C4-2B (cell line): ENCODE data around the gene EIF4A2.
"Not testable (repeated sequence)": the region's sequence is repeated elsewhere in the genome, so short reads cannot be mapped to it uniquely, and the experiment has no call there.

ENCODE experiments used
- CTCF ChIP-seq: fragments of 450-650 bp; conservative IDR thresholded peaks from 2 replicates; pipeline ENCODE4 v1.5.1; 2017; ENCODE audit warnings: mild to moderate bottlenecking
- ZFX ChIP-seq: fragments of 450-650 bp; IDR thresholded peaks from 2 replicates; pipeline ENCODE4 v1.6.1; 2017

GRCh38 chr3:186822388-186822759 lies 39.0 kb downstream of the EIF4A2 start:
- not testable (repeated sequence) for TF ChIP-seq CTCF, ZFX
